T-helper 22 cell (primary cell): Measurements from ENCODE around the gene GM2A.

Source experiments
- DNase-seq: peaks from one replicate; pipeline ENCODE4 v3.0.0-alpha.2; 2020; ENCODE audit warnings: low read depth

The GM2A gene

GRCh38 chr5:151252762-151253604 lies at the start of gene GM2A:
TSS of gene GM2A (plus strand) at chr5:151253185. CDS start at chr5:151253217, 32 bp downstream.
- DNase-seq: peak; percentile 98

GRCh38 chr5:151204051-151204450 lies 48.9 kb upstream of the GM2A start:
- DNase-seq: no peak

GRCh38 chr5:151205411-151205810 lies 47.6 kb upstream of the GM2A start:
- no peak for DNase-seq

GRCh38 chr5:151208481-151208914 lies 44.5 kb upstream of the GM2A start:
- DNase-seq: no peak

- no peak for DNase-seq
Measured at GRCh38 chr5:151212406-151212798, 40.6 kb upstream of the GM2A start.

GRCh38 chr5:151213803-151214613 lies 39.0 kb upstream of the GM2A start:
- peak; percentile 83 for DNase-seq

DNA sequence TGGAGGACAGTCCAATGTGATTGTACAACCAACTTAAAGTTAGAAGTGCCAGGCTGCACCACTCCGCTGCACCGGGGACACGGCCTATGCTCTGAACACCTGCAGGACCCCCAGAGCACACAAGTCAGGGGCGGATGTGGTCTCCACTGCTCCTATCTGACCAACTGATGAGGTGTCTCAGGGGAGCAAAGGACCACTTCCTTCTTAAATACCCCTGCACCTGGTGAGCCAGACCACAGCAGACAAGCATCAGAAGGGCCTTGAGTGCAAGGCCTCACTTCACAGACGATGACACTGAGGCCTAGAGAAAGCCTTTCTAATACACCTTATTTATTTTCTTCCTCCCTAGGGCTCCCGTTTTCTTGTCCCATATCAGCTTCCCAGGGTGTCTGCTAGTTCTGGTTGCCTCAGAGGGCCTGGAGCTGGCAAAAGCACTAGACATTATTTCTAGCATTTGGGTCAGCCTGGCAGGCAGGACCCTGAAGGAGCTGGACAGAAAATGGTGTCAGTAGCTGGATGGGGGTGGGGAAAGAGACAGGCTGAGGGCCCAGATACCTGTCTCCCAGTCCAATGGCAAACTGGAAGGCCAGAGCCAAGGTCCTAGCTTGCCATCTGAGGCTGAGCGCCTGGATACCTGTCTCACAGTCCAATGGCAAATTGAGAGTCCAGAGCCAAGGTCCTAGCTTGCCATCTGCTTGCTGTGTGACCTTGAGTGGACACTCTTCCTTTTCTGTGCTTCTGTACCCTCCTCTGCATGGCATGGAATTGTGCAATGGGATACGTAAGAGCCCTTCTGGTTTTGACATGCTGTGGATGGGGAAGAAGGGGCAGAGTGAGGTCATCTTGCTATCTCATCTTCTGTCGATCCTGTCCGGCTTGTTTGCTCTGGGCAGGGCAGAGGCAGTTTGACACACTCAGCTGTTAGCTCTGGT lies 38.1 kb upstream of the GM2A start:
- DNase-seq: peak; percentile 28

DNA sequence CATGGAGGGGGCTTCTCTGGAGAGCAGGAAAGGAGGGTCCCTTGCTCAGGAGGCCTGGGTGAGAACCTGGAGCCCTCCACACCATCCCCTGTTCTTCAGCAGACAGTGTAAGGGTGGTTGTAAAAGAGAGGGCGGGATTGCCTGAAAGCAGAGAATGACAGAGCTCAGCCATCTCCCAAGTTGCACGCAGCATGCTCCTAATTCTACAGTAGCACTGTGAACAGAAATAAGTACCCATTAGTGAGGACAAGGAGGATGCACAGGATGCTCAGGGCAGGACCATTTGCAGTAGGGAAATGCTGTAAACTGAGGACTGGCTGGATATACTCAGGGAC lies 37.5 kb upstream of the GM2A start:
- DNase-seq: no peak

DNA sequence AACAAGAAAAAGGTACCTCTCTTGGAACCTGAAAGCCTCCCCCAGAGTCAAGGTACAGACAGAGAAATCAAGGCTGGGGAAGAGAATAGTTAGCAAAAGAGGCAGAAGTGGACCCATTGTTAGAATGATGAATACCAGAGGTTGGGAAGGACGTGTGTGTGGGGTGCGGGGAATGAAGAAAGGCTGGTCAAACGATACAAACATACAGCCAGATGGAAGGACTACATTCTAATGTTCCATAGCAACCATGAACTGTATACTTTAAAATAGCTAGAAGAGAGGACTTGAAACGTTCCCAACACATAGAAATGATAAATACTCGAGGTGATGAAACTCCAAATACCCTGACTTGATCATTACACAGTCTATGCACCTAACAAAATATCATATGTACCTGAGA lies 36.2 kb upstream of the GM2A start:
- DNase-seq: no peak

DNA sequence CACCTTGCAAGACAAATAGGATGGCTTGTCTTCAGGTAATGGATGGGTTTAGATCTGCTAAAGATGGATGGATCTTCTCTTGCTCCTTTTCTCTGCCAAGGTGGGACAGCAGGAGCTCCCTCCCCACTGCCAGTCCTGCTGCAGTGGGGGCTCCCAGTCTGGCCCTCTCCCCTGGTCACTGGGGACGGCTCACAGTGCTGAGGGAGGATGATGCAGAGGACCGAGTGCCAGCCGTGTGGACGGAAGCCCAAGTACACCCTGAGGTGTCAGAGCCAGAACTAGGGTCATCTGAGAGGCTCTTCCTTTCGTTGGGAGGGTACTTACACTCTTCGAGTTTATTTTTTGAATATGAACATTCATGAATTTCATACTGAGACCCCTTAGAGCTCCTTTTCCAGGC lies 34.8 kb upstream of the GM2A start:
- no peak for DNase-seq

DNA sequence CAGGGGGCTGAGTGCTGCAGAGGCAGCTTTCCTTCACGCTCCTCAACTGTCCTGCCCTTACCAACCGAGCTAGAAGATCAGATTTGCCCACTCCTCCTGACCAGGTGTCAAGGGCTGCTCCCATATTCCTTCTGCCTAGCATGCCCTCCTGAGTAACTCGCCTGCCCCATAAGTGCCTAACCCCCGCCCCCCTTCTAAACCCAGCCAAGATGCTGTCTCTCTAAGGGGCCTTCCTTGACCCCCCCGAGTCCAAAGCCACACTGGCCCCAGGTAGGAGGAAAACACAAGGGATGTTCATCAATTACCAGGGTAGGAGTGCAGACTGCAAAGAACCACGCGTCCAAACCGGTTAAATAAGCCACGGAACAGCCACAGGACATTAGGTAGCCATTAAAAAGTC lies 33.8 kb upstream of the GM2A start:
- DNase-seq: no peak

DNA sequence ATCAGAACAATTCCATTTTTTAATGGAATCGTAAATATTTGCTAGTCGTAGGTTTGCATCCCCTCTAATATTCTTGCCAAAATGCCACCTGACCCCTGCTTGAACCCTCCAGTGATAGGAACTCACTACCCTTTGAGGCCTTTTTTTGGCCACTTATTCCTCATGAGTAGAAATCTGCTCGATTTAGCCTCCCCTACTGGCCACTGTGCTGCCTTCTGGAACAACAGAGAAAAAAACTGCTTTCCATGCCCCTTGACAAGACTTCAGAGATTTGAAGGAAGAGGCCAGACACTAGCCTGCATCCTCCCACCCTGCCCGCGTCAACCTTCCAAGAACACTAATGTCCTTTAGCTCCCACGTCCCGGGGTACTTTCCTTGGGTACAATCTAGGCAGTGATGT lies 33.2 kb upstream of the GM2A start:
- no peak for DNase-seq

- no peak for DNase-seq
Measured at GRCh38 chr5:151221574-151221973, 31.4 kb upstream of the GM2A start.

GRCh38 chr5:151222054-151222789 lies 30.8 kb upstream of the GM2A start:
- no peak for DNase-seq

DNA sequence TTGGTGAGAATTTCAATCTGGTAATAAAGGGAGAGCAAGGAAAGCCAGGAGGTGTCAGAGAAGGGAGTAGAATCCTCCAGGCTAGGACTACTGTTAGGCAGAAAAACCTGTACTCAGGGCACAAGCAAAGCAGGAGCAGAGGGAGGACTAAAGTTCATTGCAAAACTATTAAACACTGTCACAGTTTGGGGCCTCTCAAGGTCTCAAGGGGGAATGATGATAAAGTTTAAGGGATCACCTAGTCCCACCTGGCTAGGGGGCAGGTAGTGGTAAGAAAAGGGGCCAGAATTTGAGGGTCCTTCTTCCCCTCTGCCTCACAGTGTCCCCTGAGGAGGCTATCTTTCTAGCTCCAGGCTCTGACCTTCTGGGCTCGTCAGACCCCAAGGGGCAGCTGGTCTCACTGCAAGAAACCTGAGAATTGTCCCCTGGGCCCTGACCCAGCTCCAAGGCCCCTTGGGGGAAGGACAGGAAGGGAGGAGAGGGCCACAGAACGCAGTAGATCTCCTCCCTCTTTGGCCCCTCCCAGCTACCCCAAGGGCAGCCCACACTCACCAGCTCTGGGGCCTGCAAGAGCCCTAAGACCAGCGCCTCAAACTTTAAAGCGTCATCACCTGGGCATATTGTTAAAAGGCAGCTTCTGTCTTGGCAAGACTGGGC lies 30.1 kb upstream of the GM2A start:
- DNase-seq: peak; percentile 33

- no peak for DNase-seq
Measured at GRCh38 chr5:151223447-151224264, 29.3 kb upstream of the GM2A start, which contains the start of gene CCDC69. TSS of gene CCDC69 (minus strand) at chr5:151224092. CDS start at chr5:151223970, 122 bp downstream.

DNA sequence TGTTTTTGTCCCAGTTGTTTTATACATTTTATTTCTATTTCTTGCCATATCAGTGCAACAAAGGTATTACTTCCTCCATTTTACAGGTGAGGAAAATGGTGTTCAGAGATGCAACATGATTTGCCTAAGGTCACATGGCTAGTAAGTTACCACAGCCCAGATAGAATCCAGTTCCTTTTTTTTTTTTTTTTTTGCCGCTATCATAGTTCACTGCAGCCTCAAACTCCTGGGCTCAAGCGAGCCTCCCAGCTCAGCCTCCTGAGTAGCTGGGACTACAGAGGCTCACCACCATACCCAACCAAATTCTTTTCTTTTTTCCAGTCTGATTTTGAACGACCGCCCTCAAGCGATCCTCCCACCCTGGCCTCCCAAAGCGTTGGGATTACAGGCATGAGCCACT lies 28.6 kb upstream of the GM2A start:
- no peak for DNase-seq

DNA sequence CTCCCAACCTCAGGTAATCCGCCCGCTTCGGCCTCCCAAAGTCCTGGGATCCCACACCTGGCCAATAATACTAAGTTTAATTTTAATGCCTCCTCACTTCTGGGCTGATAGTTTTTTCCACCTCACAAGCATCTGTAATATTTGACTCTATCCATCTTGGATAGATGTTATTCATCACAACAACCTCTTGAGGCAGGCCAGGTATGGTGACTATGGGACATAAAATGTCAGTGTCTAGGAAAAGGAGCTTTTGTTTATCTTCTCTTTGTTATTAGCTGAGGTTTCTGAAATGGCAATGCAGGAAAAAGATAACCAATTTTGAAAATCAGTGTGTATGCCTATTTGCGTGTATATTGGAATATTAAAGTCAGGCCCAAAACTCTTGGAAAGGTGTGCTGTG lies 27.9 kb upstream of the GM2A start:
- no peak for DNase-seq

DNA sequence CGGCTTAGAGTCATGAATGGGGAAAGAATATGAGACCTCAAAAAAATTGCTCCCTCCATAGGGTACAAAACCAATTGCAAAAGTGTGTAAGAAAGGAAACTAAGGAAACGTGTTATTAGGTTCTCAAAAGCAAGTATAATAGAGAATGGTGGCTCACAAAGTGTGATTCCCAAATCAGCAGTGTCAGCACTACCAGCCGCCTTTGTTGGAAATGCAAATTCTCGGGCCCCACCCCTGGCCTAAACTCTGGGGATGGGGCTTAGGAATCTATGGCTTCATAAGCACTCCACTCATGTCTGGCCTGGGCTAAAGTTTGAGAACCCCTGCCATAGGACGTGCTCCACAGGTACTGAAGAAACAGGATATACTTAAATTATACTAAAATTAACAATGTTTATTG lies 27.5 kb upstream of the GM2A start:
- no peak for DNase-seq

- DNase-seq: no peak
Measured at GRCh38 chr5:151227918-151228447, 25.0 kb upstream of the GM2A start.
